Thyroid gland (tissue), 4 donors: Measurements from ENCODE around the gene CDH4. TPM values are rescaled to one million over a fixed set of nuclear protein-coding genes. Genes with fewer than 3 reads are reported as not detected.

Source experiments
- DNase-seq, 2 donors: peaks; one replicate each; pipeline ENCODE4 v3.0.0-alpha.2; 2019
- H3K27ac ChIP-seq, 3 donors: fragments of 200-600 bp; sonication (generic); 1 replicate in 2 of 3; 2 replicates in 1 of 3; pipeline ENCODE4 v1.5.1; 2016 to 2019; ENCODE audit warnings: mild to moderate bottlenecking in 1 of 3, moderate library complexity in 1 of 3
- H3K27me3 ChIP-seq: fragments of 200-600 bp; sonication (generic); one replicate; pipeline ENCODE4 v1.5.1; 2019
- H3K36me3 ChIP-seq, 2 donors: fragments of 200-600 bp; sonication (generic); one replicate each; pipeline ENCODE4 v1.5.1; 2016 to 2019
- H3K4me1 ChIP-seq, 2 donors: fragments of 200-600 bp; sonication (generic); one replicate each; pipeline ENCODE4 v1.5.1; 2017 to 2019
- H3K4me3 ChIP-seq, 3 donors: fragments of 200-600 bp; sonication (generic); replicated peaks in 1 of 3; 1 replicate in 2 of 3; 2 replicates in 1 of 3; pipeline ENCODE4 v1.5.1; 2016; ENCODE audit warnings: mild to moderate bottlenecking in 1 of 3
- H3K9me3 ChIP-seq: fragments of 200-600 bp; sonication (generic); one replicate; pipeline ENCODE4 v1.5.1; 2017
- CTCF ChIP-seq, 6 experiments: fragments of 200-600 bp in 3 of 6; fragments of 450-650 bp in 3 of 6; sonication (generic) in 3 of 6; IDR thresholded peaks; one replicate each; pipeline ENCODE4 v1.5.1; 2016 to 2019; ENCODE audit warnings: antibody characterized with exemption in 6 of 6, mild to moderate bottlenecking in 2 of 6, inconsistent platforms in 1 of 6, moderate library complexity in 1 of 6
- POLR2A ChIP-seq, 2 donors: fragments of 450-650 bp; IDR thresholded peaks; one replicate each; pipeline ENCODE4 v1.6.1; 2017; ENCODE audit warnings: antibody characterized with exemption in 2 of 2, mild to moderate bottlenecking in 2 of 2, moderate library complexity in 1 of 2
- WGBS, 2 donors: methylation state at CpG; one replicate each; pipeline ENCODE4 v1.1.5; 2017; 5-methylcytosine and 5-hydroxymethylcytosine counted together
- intact Hi-C: fragments of 100-400 bp; cut with DNase I; formaldehyde crosslinking; loops from one replicate; pipeline ENCODE4 v1.15.1; 2023
- total RNA-seq, 4 donors: library from RNA; depleted of rRNA; stranded (reverse); fragments of >200 nt; gene quantifications; one replicate each; pipeline ENCODE4 v1.2.3, GENCODE V29; 2016

The CDH4 gene
- total RNA-seq, 4 donors from 2014 or later: 0.22 to 0.29 (median 0.29) TPM; not detected in 1

GRCh38 chr20:61748376-61748775, 496.3 kb downstream of the CDH4 start:
- no peak for DNase-seq
- no peaks in the 10 kb centered on the region for H3K36me3 ChIP-seq
- H3K9me3 ChIP-seq: no peaks in the 10 kb centered on the region
- intact Hi-C loops: no loop called here
- 76 to 85% methylated on average over 3 of the region's 3 CpGs for WGBS, 2 donors
- no peak overlapping the region for H3K4me3 ChIP-seq
- no peak for TF ChIP-seq POLR2A (IDR thresholded peaks at IDR 0.05)
- no peak for TF ChIP-seq CTCF (IDR thresholded peaks at IDR 0.05)
- H3K27me3 ChIP-seq: no peaks in the 10 kb centered on the region
- H3K27ac ChIP-seq: no peak overlapping the region
- no peaks in the 10 kb centered on the region for H3K4me1 ChIP-seq

DNA sequence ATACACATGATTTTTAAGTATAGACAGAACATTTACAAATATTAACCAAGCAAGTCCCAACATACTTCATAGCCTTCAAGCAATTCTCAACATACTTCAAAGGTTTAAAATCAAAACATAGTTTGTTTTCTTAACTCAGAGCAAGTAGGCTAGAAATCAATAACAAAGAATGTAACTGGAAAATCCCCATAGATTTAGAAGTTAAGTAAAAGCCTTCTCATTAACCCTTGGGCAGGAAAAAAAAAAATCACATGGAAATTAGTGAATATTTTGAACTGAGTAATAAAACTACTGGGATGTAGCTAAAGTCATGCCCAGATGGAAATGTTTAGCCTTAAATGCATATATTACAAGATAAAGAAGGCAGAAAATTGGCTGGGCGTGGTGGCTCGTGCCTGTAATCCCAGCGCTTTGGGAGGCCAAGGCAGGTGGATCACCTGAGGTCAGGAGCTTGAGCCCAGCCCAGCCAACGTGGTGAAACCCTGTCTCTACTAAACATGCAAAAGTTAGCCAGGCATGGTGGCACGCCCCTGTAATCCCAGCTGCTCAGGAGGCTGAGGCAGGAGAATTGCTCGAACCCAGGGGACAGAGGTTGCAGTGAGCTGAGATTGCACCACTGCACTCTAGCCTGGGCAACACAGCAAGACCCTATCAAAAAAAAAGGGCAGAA, 497.5 kb downstream of the CDH4 start:
- H3K27me3 ChIP-seq: no peaks in the 10 kb centered on the region
- H3K4me3 ChIP-seq: no peak overlapping the region
- no peak for DNase-seq
- TF ChIP-seq CTCF (IDR thresholded peaks at IDR 0.05) (no peak), POLR2A (IDR thresholded peaks at IDR 0.05) (no peak)
- intact Hi-C loops: no loop called here
- no peaks in the 10 kb centered on the region for H3K9me3 ChIP-seq
- no peaks in the 10 kb centered on the region for H3K36me3 ChIP-seq
- no peaks in the 10 kb centered on the region for H3K4me1 ChIP-seq
- no peak overlapping the region for H3K27ac ChIP-seq
- 78 to 81% methylated on average over 6 of the region's 6 CpGs for WGBS, 2 donors

DNA sequence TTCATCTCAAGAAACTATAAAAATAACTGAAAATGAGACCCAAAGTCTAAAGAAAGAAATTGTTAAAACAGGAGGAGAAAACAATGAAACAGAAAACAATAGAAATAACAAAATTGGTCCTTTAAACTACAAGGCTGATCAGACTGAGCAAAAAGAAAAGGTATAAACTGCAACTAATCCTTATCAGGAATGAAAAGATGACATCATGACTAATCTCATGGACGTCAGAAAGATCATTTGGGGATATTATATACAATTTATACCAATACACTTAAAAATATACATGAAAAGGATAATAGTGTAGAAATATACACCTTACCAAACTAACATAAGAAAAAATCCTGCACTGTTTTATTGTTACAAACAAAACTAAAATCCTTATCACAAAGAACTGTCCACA, 498.0 kb downstream of the CDH4 start:
- no peak overlapping the region for H3K27ac ChIP-seq
- TF ChIP-seq POLR2A (IDR thresholded peaks at IDR 0.05) (no peak), CTCF (IDR thresholded peaks at IDR 0.05) (no peak)
- no peaks in the 10 kb centered on the region for H3K4me1 ChIP-seq
- no peak for DNase-seq
- 84 to 90% methylated on average over 1 of the region's 1 CpG for WGBS, 2 donors
- H3K27me3 ChIP-seq: no peaks in the 10 kb centered on the region
- intact Hi-C loops: no loop called here
- H3K36me3 ChIP-seq: no peaks in the 10 kb centered on the region
- no peaks in the 10 kb centered on the region for H3K9me3 ChIP-seq
- H3K4me3 ChIP-seq: no peak overlapping the region

DNA sequence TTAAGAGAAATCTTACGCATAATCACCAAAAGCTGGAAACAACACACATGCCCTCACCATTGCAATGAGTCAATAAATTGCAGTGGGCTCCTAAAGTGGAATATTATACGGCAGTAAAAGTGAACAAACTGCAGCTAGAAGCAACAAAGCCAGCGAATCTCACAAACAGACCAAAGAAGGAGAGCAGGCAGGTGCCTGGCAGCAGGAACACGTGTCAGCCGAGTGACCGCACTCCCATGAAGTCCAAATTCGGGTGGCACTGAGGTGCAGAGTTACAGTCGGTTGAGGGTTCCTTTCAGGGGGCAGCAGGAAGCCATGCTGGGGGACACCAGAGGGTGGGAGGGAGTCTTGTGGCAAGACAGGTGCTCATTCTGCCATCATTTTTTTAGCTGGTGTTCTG, 500.5 kb downstream of the CDH4 start:
- WGBS, 2 donors: 92 to 94% methylated on average over 8 of the region's 8 CpGs
- no peaks in the 10 kb centered on the region for H3K9me3 ChIP-seq

DNA sequence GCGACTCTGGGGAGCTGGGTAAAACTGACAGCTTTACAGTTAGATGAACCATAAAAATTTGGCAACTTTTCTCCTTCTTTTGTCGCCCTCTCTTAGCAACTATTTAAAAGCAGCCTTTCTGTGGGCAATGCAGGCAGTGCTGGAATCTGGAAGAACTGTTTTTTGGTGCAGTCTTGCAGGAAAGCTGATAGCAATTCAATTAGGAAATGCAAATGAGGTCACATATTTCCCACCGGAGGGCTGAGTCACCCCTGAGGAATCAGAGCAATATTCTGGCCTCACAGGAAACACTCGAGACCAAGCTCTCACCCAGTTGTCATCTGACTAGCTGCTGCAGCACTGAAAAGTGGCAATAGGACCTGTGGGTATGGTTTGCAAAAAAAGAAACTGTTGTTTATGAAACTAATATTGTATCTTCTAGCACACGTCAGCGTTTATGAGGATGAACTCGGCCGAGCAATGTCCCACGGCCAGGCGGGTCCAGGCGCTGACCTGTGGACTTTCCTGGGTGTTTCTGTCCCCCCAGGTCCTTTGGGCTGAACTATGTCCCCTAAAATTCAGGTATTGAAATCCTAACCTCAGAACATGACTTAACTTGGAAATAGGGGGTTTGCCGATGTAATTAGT, 501.4 kb downstream of the CDH4 start:
- H3K4me3 ChIP-seq: no peak overlapping the region
- TF ChIP-seq CTCF (IDR thresholded peaks at IDR 0.05) (no peak), POLR2A (IDR thresholded peaks at IDR 0.05) (no peak)
- WGBS, 2 donors: 58 to 66% methylated on average over 12 of the region's 12 CpGs
- H3K4me1 ChIP-seq: no peaks in the 10 kb centered on the region
- H3K27ac ChIP-seq: no peak overlapping the region
- intact Hi-C loops: no loop called here
- no peaks in the 10 kb centered on the region for H3K27me3 ChIP-seq
- DNase-seq: no peak
- no peaks in the 10 kb centered on the region for H3K9me3 ChIP-seq
- no peaks in the 10 kb centered on the region for H3K36me3 ChIP-seq

More for the DNA sequence above, 500.5 kb downstream of the CDH4 start:
- no peak for DNase-seq
- Histone ChIP-seq H3K27ac (no peak overlapping the region), H3K4me3 (no peak overlapping the region), H3K36me3 (no peaks in the 10 kb centered on the region), H3K4me1 (no peaks in the 10 kb centered on the region), H3K27me3 (no peaks in the 10 kb centered on the region)
- TF ChIP-seq POLR2A (IDR thresholded peaks at IDR 0.05): no peak
- intact Hi-C loops: no loop called here
